CD4-positive, alpha-beta memory T cell (primary cell): ENCODE measurements around the gene ADAMTSL3. TPM values are rescaled to one million over a fixed set of nuclear protein-coding genes. Genes with fewer than 3 reads are reported as not detected.
"Not testable (repeated sequence)": the region's sequence is repeated elsewhere in the genome, so short reads cannot be mapped to it uniquely, and the experiment has no call there.

Experiments
- CTCF ChIA-PET: fragments of 350-600 bp; sonication (Branson Sonifier 250); formaldehyde crosslinking; loops from one replicate; lab custom pipeline; 2021; ENCODE audit warnings: inconsistent platforms; ENCODE audit not compliant: partially characterized antibody; lab: Charles Lee
- POLR2A ChIA-PET: fragments of 350-600 bp; sonication (Branson Sonifier 250); formaldehyde crosslinking; loops from one replicate; lab custom pipeline; 2021; ENCODE audit not compliant: partially characterized antibody; lab: Charles Lee
- DNase-seq, 5 donors: peaks; one replicate each; pipeline versions ENCODE4 v3.0.0 to v3.0.0-alpha.2; 2020 to 2022; ENCODE audit warnings: mixed read lengths in 1 of 5
- H3K27ac ChIP-seq: one replicate; pipeline ENCODE4 v1.7.0; 2013; ENCODE audit warnings: low read depth, low read length
- H3K27me3 ChIP-seq: 2 replicates; pipeline ENCODE4 v1.7.0; 2013; ENCODE audit warnings: mild to moderate bottlenecking, low read length, moderate library complexity; ENCODE audit not compliant: insufficient read depth
- H3K36me3 ChIP-seq: 2 replicates; pipeline ENCODE4 v1.7.0; 2013; ENCODE audit warnings: mild to moderate bottlenecking, low read length, moderate library complexity; ENCODE audit not compliant: insufficient read depth
- H3K4me1 ChIP-seq: 2 replicates; pipeline ENCODE4 v1.7.0; 2013; ENCODE audit warnings: mild to moderate bottlenecking, low read length, moderate library complexity; ENCODE audit not compliant: insufficient read depth
- H3K4me3 ChIP-seq, 2 donors: one replicate each; pipeline ENCODE4 v1.7.0; 2013; ENCODE audit warnings: low read length in 2 of 2, mild to moderate bottlenecking in 1 of 2
- H3K9me3 ChIP-seq, 2 donors: one replicate each; pipeline ENCODE4 v1.7.0; 2013; ENCODE audit warnings: low read length in 2 of 2, control low read depth in 1 of 2; ENCODE audit not compliant: control insufficient read depth in 1 of 2
- H3K27ac Mint-ChIP-seq, 7 donors: one replicate each; pipeline ENCODE4 v1.8.0; 2020 to 2021; ENCODE audit warnings: mixed read lengths in 7 of 7, mild to moderate bottlenecking in 6 of 7, inconsistent platforms in 3 of 7, moderate library complexity in 3 of 7
- H3K27me3 Mint-ChIP-seq, 2 donors: one replicate each; pipeline ENCODE4 v1.8.0; 2020 to 2021; ENCODE audit warnings: mixed read lengths in 2 of 2
- H3K36me3 Mint-ChIP-seq, 2 donors: one replicate each; pipeline ENCODE4 v1.8.0; 2020 to 2021; ENCODE audit warnings: mixed read lengths in 2 of 2, inconsistent platforms in 1 of 2, mild to moderate bottlenecking in 1 of 2
- H3K4me1 Mint-ChIP-seq, 4 donors: one replicate each; pipeline ENCODE4 v1.8.0; 2020 to 2021; ENCODE audit warnings: mixed read lengths in 4 of 4, mild to moderate bottlenecking in 1 of 4
- H3K4me3 Mint-ChIP-seq, 8 donors: one replicate each; pipeline ENCODE4 v1.8.0; 2020 to 2021; ENCODE audit warnings: mixed read lengths in 8 of 8, mild to moderate bottlenecking in 7 of 8, moderate library complexity in 6 of 8, inconsistent platforms in 3 of 8
- H3K9me3 Mint-ChIP-seq, 8 donors: one replicate each; pipeline ENCODE4 v1.8.0; 2020 to 2021; ENCODE audit warnings: mixed read lengths in 8 of 8, mild to moderate bottlenecking in 5 of 8, inconsistent platforms in 3 of 8, moderate library complexity in 1 of 8
- intact Hi-C: fragments of 100-400 bp; cut with micrococcal nuclease; formaldehyde crosslinking; loops from one replicate; pipeline ENCODE4 v1.15.1; 2023
- polyA plus RNA-seq, 2 donors: library from polyadenylated mRNA; unstranded; fragments of 300-500 nt; fragmentation: Illumina TruSeq; gene quantifications; one replicate each; pipeline ENCODE4 v1.2.3, GENCODE V29; 2021
- total RNA-seq, 2 experiments: library from RNA; stranded (reverse); gene quantifications; one replicate each; pipeline ENCODE4 v1.2.3, GENCODE V29; 2021

ADAMTSL3 gene
- total and polyA plus RNA-seq, 4 experiments from 2014 or later, result not detected

DNA sequence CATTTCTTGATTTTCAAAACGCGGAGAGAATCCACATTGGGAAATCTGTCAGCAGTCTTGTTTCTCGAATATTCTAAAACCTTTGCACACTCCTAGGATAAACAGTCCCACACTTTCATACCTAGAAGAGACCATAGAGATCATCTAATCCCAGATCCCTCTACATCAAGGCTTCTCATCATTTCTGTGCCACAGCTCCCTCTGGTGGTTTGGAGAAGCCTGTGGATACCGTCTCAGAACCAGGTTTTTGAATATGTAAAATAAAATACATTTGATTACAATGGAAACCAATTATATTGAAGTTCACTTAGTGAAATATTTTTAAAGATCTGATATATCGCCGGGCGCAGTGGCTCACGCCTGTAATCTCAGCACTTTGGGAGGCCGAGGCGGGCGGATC, 369.7 kb downstream of the ADAMTSL3 start:
- DNase-seq, result no peak

DNA sequence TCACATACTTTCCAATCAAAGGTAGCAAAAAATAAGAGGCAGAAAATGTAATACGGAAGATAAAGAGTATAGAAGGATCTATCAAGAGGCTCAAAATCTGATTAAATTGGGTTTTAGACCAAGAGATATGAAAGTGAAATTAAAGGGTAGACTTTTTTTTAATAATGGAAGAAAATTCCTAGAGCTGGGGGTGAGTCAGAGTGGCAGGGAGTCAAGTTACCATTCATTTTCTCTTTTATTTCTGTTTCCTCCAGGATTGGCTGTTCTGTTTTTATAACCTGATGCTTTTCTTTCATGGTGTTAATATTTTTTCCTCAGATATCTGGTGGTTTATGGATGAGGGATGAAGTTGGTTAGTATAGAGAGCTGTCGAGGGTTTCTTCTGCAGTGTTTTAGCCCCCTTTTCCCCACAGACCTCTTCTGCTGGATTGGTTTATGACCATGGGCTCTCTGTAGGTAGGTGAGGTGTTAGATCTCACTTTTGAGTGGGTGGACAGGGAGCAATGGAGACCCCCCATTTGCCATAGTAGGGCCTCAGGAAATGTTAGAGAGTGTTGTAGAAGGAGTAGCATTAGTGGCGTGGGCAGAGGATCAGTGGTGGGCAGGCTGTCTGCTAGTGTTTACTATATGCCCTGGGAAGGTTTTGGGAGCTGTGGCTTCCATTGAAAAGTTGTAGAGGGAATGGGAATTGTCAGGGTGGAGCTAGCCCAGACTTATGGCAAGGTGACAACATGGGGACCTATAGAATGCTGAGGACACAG, 380.1 kb downstream of the ADAMTSL3 start:
- Histone ChIP-seq H3K4me3 (no peak overlapping the region), H3K36me3 (no peaks in the 10 kb centered on the region), H3K27me3 (no peaks in the 10 kb centered on the region), H3K27ac (no peak overlapping the region), H3K4me1 (no peaks in the 10 kb centered on the region), H3K9me3 (no peaks in the 10 kb centered on the region)
- H3K27ac Mint-ChIP-seq, result no peak overlapping the region
- H3K4me3 Mint-ChIP-seq, result no peak overlapping the region
- no peaks in the 10 kb centered on the region for H3K4me1 Mint-ChIP-seq
- no peaks in the 10 kb centered on the region for H3K36me3 Mint-ChIP-seq
- H3K9me3 Mint-ChIP-seq, result peaks cover 0 to 13% (median 7%) of the 10 kb centered on the region in 8 donors
- H3K27me3 Mint-ChIP-seq, result peaks cover 3 to 4% of the 10 kb centered on the region in 2 donors
- ChIA-PET CTCF (no interaction called here), POLR2A (no interaction called here)
- intact Hi-C loops, result no loop called here
- DNase-seq, result no peak

More for the DNA sequence above, 369.7 kb downstream of the ADAMTSL3 start:
- peaks cover 0 to 11% (median 6%) of the 10 kb centered on the region in 8 donors for H3K9me3 Mint-ChIP-seq
- H3K27ac ChIP-seq, result no peak overlapping the region
- ChIA-PET CTCF (no interaction called here), POLR2A (no interaction called here)
- H3K4me3 Mint-ChIP-seq, result no peak overlapping the region
- no peak overlapping the region for H3K4me3 ChIP-seq
- H3K27ac Mint-ChIP-seq, result no peak overlapping the region
- H3K9me3 ChIP-seq, result no peaks in the 10 kb centered on the region
- H3K4me1 ChIP-seq, result no peaks in the 10 kb centered on the region
- intact Hi-C loops, result no loop called here
- H3K27me3 ChIP-seq, result no peaks in the 10 kb centered on the region
- H3K36me3 ChIP-seq, result no peaks in the 10 kb centered on the region
- H3K36me3 Mint-ChIP-seq, result no peaks in the 10 kb centered on the region
- no peaks in the 10 kb centered on the region for H3K4me1 Mint-ChIP-seq
- peaks cover 5 to 8% of the 10 kb centered on the region in 2 donors for H3K27me3 Mint-ChIP-seq

GRCh38 chr15:84034578-84035398, 380.9 kb downstream of the ADAMTSL3 start:
- ChIA-PET POLR2A (no interaction called here), CTCF (no interaction called here)
- Histone ChIP-seq H3K27ac (no peak overlapping the region), H3K9me3 (no peaks in the 10 kb centered on the region), H3K4me3 (no peak overlapping the region), H3K27me3 (no peaks in the 10 kb centered on the region), H3K4me1 (no peaks in the 10 kb centered on the region), H3K36me3 (no peaks in the 10 kb centered on the region)
- intact Hi-C loops, result no loop called here
- no peaks in the 10 kb centered on the region for H3K36me3 Mint-ChIP-seq
- no peaks in the 10 kb centered on the region for H3K4me1 Mint-ChIP-seq
- no peak for DNase-seq
- peaks cover 0 to 7% (median 2%) of the 10 kb centered on the region in 8 donors for H3K9me3 Mint-ChIP-seq
- H3K4me3 Mint-ChIP-seq, result no peak overlapping the region
- H3K27me3 Mint-ChIP-seq, result peaks cover 3 to 4% of the 10 kb centered on the region in 2 donors
- no peak overlapping the region for H3K27ac Mint-ChIP-seq

GRCh38 chr15:84035399-84035766, 381.5 kb downstream of the ADAMTSL3 start:
- H3K36me3 Mint-ChIP-seq, result no peaks in the 10 kb centered on the region
- H3K27me3 Mint-ChIP-seq, result peaks cover 4 to 6% of the 10 kb centered on the region in 2 donors
- no peak overlapping the region for H3K27ac Mint-ChIP-seq
- intact Hi-C loops, result no loop called here
- peaks cover 0 to 5% (median 2%) of the 10 kb centered on the region in 8 donors for H3K9me3 Mint-ChIP-seq
- H3K27me3 ChIP-seq, result no peaks in the 10 kb centered on the region
- H3K4me3 ChIP-seq, result no peak overlapping the region
- H3K4me1 Mint-ChIP-seq, result no peaks in the 10 kb centered on the region
- DNase-seq, result no peak
- no peak overlapping the region for H3K27ac ChIP-seq
- H3K4me3 Mint-ChIP-seq, result no peak overlapping the region
- H3K4me1 ChIP-seq, result no peaks in the 10 kb centered on the region
- no peaks in the 10 kb centered on the region for H3K36me3 ChIP-seq
- POLR2A ChIA-PET, result no interaction called here
- CTCF ChIA-PET, result no interaction called here
- H3K9me3 ChIP-seq, result no peaks in the 10 kb centered on the region

GRCh38 chr15:84037301-84037700, 383.4 kb downstream of the ADAMTSL3 start:
- Mint-ChIP-seq H3K36me3 (no peaks in the 10 kb centered on the region), H3K4me3 (no peak overlapping the region), H3K27me3 (peaks cover 4 to 7% of the 10 kb centered on the region in 2 donors), H3K27ac (no peak overlapping the region), H3K9me3 (peaks cover 0 to 6% (median under 1%) of the 10 kb centered on the region in 8 donors), H3K4me1 (no peaks in the 10 kb centered on the region)
- H3K27me3 ChIP-seq, result no peaks in the 10 kb centered on the region
- no peaks in the 10 kb centered on the region for H3K9me3 ChIP-seq
- ChIA-PET CTCF (no interaction called here), POLR2A (no interaction called here)
- no peak overlapping the region for H3K4me3 ChIP-seq
- H3K4me1 ChIP-seq, result no peaks in the 10 kb centered on the region
- intact Hi-C loops, result no loop called here
- no peaks in the 10 kb centered on the region for H3K36me3 ChIP-seq
- H3K27ac ChIP-seq, result no peak overlapping the region
- no peak for DNase-seq

DNA sequence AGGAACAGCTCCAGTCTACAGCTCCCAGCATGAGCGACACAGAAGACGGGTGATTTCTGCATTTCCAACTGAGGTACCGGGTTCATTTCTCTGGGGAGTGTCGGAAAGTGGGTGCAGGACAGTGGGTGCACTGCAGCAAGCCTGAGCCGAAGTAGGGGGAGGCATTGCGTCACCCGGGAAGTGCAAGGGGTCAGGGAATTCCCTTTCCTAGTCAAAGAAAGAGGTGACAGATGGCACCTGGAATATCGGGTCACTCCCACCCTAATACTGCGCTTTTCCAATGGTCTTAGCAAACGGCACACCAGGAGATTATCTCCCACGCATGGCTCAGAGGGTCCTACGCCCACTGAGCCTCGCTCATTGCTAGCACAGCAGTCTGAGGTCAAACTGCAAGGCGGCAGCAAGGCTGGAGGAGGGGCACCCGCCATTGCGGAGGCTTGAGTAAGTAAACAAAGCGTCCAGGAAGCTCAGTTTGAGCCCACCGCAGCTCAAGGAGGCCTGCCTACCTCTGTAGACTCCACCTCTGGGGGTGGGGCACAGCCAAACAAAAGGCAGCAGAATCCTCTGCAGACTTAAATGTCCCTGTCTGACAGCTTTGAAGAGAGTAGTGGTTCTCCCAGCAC, 388.6 kb downstream of the ADAMTSL3 start:
- intact Hi-C loops, H3K9me3 ChIP-seq, CTCF ChIA-PET, H3K27me3 Mint-ChIP-seq, POLR2A ChIA-PET, DNase-seq, H3K4me3 Mint-ChIP-seq, H3K4me3 ChIP-seq, H3K36me3 ChIP-seq, H3K27me3 ChIP-seq, H3K27ac Mint-ChIP-seq, H3K27ac ChIP-seq, H3K36me3 Mint-ChIP-seq, H3K4me1 ChIP-seq, H3K4me1 Mint-ChIP-seq: not testable (repeated sequence)
- peaks cover 0 to 27% (median 21%) of the 10 kb centered on the region in 8 donors for H3K9me3 Mint-ChIP-seq

- H3K27me3 ChIP-seq, result no peaks in the 10 kb centered on the region
- H3K36me3 Mint-ChIP-seq, result no peaks in the 10 kb centered on the region
- no peaks in the 10 kb centered on the region for H3K9me3 ChIP-seq
- no peaks in the 10 kb centered on the region for H3K4me1 ChIP-seq
- no peak for DNase-seq
- H3K27ac Mint-ChIP-seq, result no peak overlapping the region
- peaks cover 5 to 32% (median 24%) of the 10 kb centered on the region in 8 donors for H3K9me3 Mint-ChIP-seq
- H3K4me3 ChIP-seq, result no peak overlapping the region
- H3K36me3 ChIP-seq, result no peaks in the 10 kb centered on the region
- no peak overlapping the region for H3K4me3 Mint-ChIP-seq
- CTCF ChIA-PET, result no interaction called here
- H3K27me3 Mint-ChIP-seq, result peaks cover 0 to 2% of the 10 kb centered on the region in 2 donors
- H3K4me1 Mint-ChIP-seq, result no peaks in the 10 kb centered on the region
- POLR2A ChIA-PET, result no interaction called here
- no peak overlapping the region for H3K27ac ChIP-seq
- intact Hi-C loops, result no loop called here
These were observed 392.2 kb downstream of the ADAMTSL3 start for GRCh38 chr15:84046064-84046637.
